ENCODE data around the gene CLCN6. TPM values are rescaled to one million over a fixed set of nuclear protein-coding genes. Genes with fewer than 3 reads are reported as not detected.
A peak's percentile ranks its signal among the peaks of the same experiment; 100 is the strongest.

Gene CLCN6
- total RNA-seq, 1 donor from 2014 or later, result 16.1 TPM

- no peak for TF ChIP-seq CTCF (IDR thresholded peaks at IDR 0.05; ENCODE audit: borderline replicate concordance)
- H3K27ac ChIP-seq (replicated peaks), result no peak overlapping the region
- no peak for DNase-seq
- intact Hi-C loops (cut with micrococcal nuclease), result no loop called here
- H3K4me3 ChIP-seq, result no peak overlapping the region
- H3K4me1 ChIP-seq, result peaks cover 13% of the 10 kb centered on the region
- no peaks in the 10 kb centered on the region for H3K36me3 ChIP-seq
- no peaks in the 10 kb centered on the region for H3K27me3 ChIP-seq (ENCODE audit: low read depth)
- H3K9me3 ChIP-seq (replicated peaks), result no peaks in the 10 kb centered on the region
Observed at GRCh38 chr1:11869104-11869503, 63.1 kb downstream of the CLCN6 start.

DNA sequence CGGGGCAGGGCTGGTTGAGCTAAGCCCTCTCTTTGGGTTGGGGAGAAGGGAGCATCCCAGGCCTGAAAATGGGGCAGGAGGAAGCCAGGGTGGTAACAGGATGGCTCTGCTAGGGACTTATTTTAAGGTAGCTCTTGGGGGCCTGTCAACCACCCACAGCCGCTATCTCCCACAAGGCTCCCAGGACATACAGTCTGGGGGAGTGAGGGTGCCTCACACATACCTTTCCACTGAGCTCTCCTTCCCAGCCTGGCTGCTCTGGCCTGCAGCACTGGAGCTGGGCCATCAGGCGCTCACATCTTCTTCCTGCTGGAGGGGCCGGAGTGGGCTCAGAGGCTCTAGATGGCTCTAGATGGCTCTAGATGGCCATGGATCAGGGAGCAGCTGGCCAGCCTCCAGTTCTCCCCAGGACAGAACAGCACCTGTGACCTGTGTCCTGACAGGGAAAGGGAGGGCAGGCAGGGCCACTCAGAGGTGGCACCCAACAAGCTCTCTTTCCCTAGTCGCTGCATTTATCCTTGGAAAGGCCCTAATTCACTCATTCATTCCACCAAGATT is 63.7 kb downstream of the CLCN6 start:
- H3K27me3 ChIP-seq (ENCODE audit: low read depth), result no peaks in the 10 kb centered on the region
- intact Hi-C loops (cut with micrococcal nuclease), result no loop called here
- H3K36me3 ChIP-seq, result no peaks in the 10 kb centered on the region
- no peak overlapping the region for H3K27ac ChIP-seq (replicated peaks)
- no peak for TF ChIP-seq CTCF (IDR thresholded peaks at IDR 0.05; ENCODE audit: borderline replicate concordance)
- H3K4me3 ChIP-seq, result no peak overlapping the region
- H3K4me1 ChIP-seq, result peaks cover 20% of the 10 kb centered on the region
- DNase-seq, result no peak
- no peaks in the 10 kb centered on the region for H3K9me3 ChIP-seq (replicated peaks)

- no peak for DNase-seq
- intact Hi-C loops (cut with micrococcal nuclease), result no loop called here
- H3K27ac ChIP-seq (replicated peaks), result peak overlapping the region; percentile 91
- no peak overlapping the region for H3K4me3 ChIP-seq
- H3K9me3 ChIP-seq (replicated peaks), result no peaks in the 10 kb centered on the region
- TF ChIP-seq CTCF (IDR thresholded peaks at IDR 0.05; ENCODE audit: borderline replicate concordance), result no peak
- H3K36me3 ChIP-seq, result no peaks in the 10 kb centered on the region
- no peaks in the 10 kb centered on the region for H3K27me3 ChIP-seq (ENCODE audit: low read depth)
- H3K4me1 ChIP-seq, result peaks cover 32% of the 10 kb centered on the region
Observed at GRCh38 chr1:11872545-11872944, 66.6 kb downstream of the CLCN6 start.

DNA sequence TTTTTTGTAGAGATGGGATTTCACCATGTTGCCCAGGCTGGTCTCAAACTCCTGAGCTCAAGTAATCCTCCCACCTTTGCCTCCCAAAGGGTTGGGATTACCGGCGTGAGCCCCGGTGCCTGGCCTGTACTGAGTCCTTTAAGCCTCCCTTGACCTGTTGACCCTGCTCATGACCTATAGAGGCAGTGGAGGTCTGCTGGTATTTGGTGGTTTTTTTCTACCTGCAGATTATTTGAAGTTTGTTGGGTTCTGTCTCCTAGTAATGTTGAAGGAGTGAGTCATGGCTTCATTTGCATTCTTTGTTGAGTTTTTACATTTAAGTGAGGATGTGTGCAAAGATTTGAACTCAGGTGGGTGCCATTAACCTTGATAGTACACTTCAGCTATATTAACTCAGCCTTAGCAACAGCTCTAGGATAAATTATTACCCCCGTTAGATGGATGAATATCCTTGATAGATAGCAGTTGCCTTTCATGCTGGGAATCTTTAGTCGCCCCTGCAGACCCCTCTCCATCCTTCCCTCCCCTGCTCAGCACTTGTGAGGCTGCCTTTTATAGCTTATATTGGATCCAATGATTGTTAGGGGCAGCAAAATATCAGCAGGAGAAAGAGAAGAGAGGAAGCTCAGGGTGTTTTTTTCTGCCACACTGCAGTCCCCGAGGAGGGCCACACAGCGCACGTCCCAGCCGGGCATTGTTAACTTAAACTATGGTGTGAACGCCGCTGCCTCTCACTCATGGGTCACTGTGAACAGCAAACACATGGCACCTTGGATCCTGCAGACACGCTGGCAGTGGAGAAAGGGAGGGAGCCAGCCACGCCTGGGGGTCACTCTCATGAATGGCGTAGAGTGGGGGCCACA is 67.6 kb downstream of the CLCN6 start:
- intact Hi-C loops (cut with micrococcal nuclease), result no loop called here
- no peak for DNase-seq
- H3K9me3 ChIP-seq (replicated peaks), result no peaks in the 10 kb centered on the region
- H3K36me3 ChIP-seq, result no peaks in the 10 kb centered on the region
- H3K4me1 ChIP-seq, result peaks cover 38% of the 10 kb centered on the region
- no peak overlapping the region for H3K4me3 ChIP-seq
- no peak for TF ChIP-seq CTCF (IDR thresholded peaks at IDR 0.05; ENCODE audit: borderline replicate concordance)
- H3K27me3 ChIP-seq (ENCODE audit: low read depth), result no peaks in the 10 kb centered on the region
- peak overlapping the region; percentile 91 for H3K27ac ChIP-seq (replicated peaks)

GRCh38 chr1:11874258-11874562 is 68.2 kb downstream of the CLCN6 start:
- Histone ChIP-seq H3K9me3 (replicated peaks) (no peaks in the 10 kb centered on the region), H3K27me3 (ENCODE audit: low read depth) (no peaks in the 10 kb centered on the region), H3K36me3 (no peaks in the 10 kb centered on the region), H3K4me3 (no peak overlapping the region), H3K27ac (replicated peaks) (peak overlapping the region; percentile 91), H3K4me1 (peaks cover 44% of the 10 kb centered on the region)
- no peak for TF ChIP-seq CTCF (IDR thresholded peaks at IDR 0.05; ENCODE audit: borderline replicate concordance)
- DNase-seq, result peak; percentile 93
- intact Hi-C loops (cut with micrococcal nuclease), result no loop called here

Data from left ventricle myocardium inferior (tissue), 1 donor.